ENCODE data around the gene NINL.

- no peak for TF ChIP-seq CTCF (IDR thresholded peaks at IDR 0.05; ENCODE audit: low read depth, low read length, poor library complexity, severe bottlenecking)
- TF ChIP-seq EZH2phosphoT487 (IDR thresholded peaks at IDR 0.05; ENCODE audit: borderline replicate concordance, low read length): no peak
Observed at GRCh38 chr20:25623736-25624499, 38.6 kb upstream of the NINL start, which contains the start of gene NANP.

Data from DOHH2 (cell line).